Ovary (tissue), 9 donors: ENCODE results near the gene IL23R. TPM values are rescaled to one million over a fixed set of nuclear protein-coding genes. Genes with fewer than 3 reads are reported as not detected.

Experiments used
- DNase-seq, 5 donors: peaks; one replicate each; pipeline ENCODE4 v3.0.0-alpha.2; 2019 to 2020
- H3K27ac ChIP-seq, 2 donors: fragments of 200-600 bp; one replicate each; pipeline versions ENCODE4 v1.5.1 to v1.8.0; 2019 to 2022
- H3K27me3 ChIP-seq: fragments of 200-600 bp; one replicate; pipeline ENCODE4 v1.8.0; 2022
- H3K36me3 ChIP-seq: fragments of 200-600 bp; sonication (generic); one replicate; pipeline ENCODE4 v1.5.1; 2019
- H3K4me1 ChIP-seq: one replicate; pipeline ENCODE4 v1.8.1; 2013; ENCODE audit warnings: mild to moderate bottlenecking, moderate library complexity; ENCODE audit not compliant: insufficient read depth
- H3K4me3 ChIP-seq: fragments of 200-600 bp; sonication (generic); one replicate; pipeline ENCODE4 v1.5.1; 2017
- H3K9me3 ChIP-seq, 2 donors: fragments of 200-600 bp in 1 of 2; sonication (generic) in 1 of 2; one replicate each; pipeline versions ENCODE4 v1.5.1 to v1.8.1; 2013 to 2019; ENCODE audit warnings: mild to moderate bottlenecking in 1 of 2, moderate library complexity in 1 of 2
- EP300 ChIP-seq: sonication (generic); formaldehyde crosslinking; IDR thresholded peaks from one replicate; pipeline ENCODE4 v1.6.1; 2017; ENCODE audit warnings: antibody characterized with exemption
- POLR2A ChIP-seq: fragments of 450-650 bp; IDR thresholded peaks from one replicate; pipeline ENCODE4 v1.6.1; 2017; ENCODE audit warnings: antibody characterized with exemption, mild to moderate bottlenecking, moderate library complexity
- whole genome bisulfite sequencing, 3 donors: extraction: QIAGEN DNeasy Blood & Tissue Kit in 1 of 3; methylation state at CpG; one replicate each; pipeline versions ENCODE4 v1.1.5 to v1.1.7; 2013 to 2017; 5-methylcytosine and 5-hydroxymethylcytosine counted together
- intact Hi-C, 4 donors: fragments of 100-400 bp; cut with DNase I; formaldehyde crosslinking; loops; one replicate each; pipeline versions ENCODE4 v1.11.0 to v1.15.1; 2022 to 2023
- polyA plus RNA-seq, 2 donors: library from polyadenylated mRNA; stranded (reverse); fragments of 200-250 nt in 1 of 2; fragments of 350-450 nt in 1 of 2; fragmentation: Illumina TruSeq in 1 of 2; extraction: RNeasy Lipid Tissue Mini Kit (QIAGEN cat#74804) in 1 of 2; gene quantifications; one replicate each; pipeline ENCODE4 v1.2.3, GENCODE V29; 2013 to 2014
- total RNA-seq, 7 donors: library from RNA; depleted of rRNA in 2 of 7; stranded (reverse); fragments of >200 nt in 2 of 7; fragmentation: NEBNext Ultra II Directional in 3 of 7; extraction: Animal tissue kit (Norgen Biotek cat#: 25700) in 3 of 7; gene quantifications; one replicate each; pipeline versions ENCODE4 v1.1.0 to v1.2.4, GENCODE V29; 2016 to 2023
- TF ChIP-seq, protein P1 (sequence below), 3 donors: fragments of 450-650 bp in 2 of 3; fragments of 200-600 bp in 1 of 3; IDR thresholded peaks; one replicate each; pipeline versions ENCODE4 v1.5.1 to v1.8.0; 2016 to 2022; ENCODE audit warnings: antibody characterized with exemption in 3 of 3, mild to moderate bottlenecking in 1 of 3
- donor health status: DM: no; HTN: no; CAD: no; lungs with moderate emphysema.
- donor health status: DM: no; HTN: no; CAD: no.
- donor health status: Bipolar disorder and iron deficiency.
- donor health status: DM: yes; HTN: yes; CAD: no.
- donor health status: DM: no; HTN: no; CAD: no.
- donor health status: DM: yes; HTN: yes; CAD: no.

Gene IL23R
- total and polyA plus RNA-seq, 9 donors: 0.02 to 0.68 TPM; not detected in 7

DNA sequence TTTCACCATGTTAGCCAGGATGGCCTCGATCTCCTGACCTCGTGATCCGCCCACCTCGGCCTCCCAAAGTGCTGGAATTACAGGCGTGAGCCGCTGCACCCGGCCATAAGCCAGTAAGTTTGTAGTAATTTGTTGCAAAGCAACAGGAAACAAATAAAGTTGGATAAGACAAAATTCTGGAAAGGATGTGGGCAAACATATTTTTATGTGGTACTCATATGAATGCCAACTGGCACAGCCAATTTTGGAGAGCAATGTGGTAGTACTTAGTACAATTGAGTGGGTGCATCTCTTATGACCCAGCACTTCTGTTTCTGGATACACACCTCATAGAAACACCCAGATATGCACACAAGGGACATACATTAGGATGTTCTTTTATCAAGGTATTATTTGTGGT, 133.0 kb downstream of the IL23R start:
- H3K4me1 ChIP-seq: no peaks in the 10 kb centered on the region
- intact Hi-C loops: no loop called here
- 87 to 93% (median 91%) methylated on average over 7 of the region's 7 CpGs for WGBS, 3 donors
- H3K9me3 ChIP-seq: no peaks in the 10 kb centered on the region
- TF ChIP-seq POLR2A: no peak
- TF ChIP-seq, protein P1, sequence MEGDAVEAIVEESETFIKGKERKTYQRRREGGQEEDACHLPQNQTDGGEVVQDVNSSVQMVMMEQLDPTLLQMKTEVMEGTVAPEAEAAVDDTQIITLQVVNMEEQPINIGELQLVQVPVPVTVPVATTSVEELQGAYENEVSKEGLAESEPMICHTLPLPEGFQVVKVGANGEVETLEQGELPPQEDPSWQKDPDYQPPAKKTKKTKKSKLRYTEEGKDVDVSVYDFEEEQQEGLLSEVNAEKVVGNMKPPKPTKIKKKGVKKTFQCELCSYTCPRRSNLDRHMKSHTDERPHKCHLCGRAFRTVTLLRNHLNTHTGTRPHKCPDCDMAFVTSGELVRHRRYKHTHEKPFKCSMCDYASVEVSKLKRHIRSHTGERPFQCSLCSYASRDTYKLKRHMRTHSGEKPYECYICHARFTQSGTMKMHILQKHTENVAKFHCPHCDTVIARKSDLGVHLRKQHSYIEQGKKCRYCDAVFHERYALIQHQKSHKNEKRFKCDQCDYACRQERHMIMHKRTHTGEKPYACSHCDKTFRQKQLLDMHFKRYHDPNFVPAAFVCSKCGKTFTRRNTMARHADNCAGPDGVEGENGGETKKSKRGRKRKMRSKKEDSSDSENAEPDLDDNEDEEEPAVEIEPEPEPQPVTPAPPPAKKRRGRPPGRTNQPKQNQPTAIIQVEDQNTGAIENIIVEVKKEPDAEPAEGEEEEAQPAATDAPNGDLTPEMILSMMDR (IDR thresholded peaks at IDR 0.05): no peak
- H3K4me3 ChIP-seq: no peak overlapping the region
- no peaks in the 10 kb centered on the region for H3K36me3 ChIP-seq
- peaks cover 5% of the 10 kb centered on the region for H3K27me3 ChIP-seq
- DNase-seq: no peak
- H3K27ac ChIP-seq: no peak overlapping the region

DNA sequence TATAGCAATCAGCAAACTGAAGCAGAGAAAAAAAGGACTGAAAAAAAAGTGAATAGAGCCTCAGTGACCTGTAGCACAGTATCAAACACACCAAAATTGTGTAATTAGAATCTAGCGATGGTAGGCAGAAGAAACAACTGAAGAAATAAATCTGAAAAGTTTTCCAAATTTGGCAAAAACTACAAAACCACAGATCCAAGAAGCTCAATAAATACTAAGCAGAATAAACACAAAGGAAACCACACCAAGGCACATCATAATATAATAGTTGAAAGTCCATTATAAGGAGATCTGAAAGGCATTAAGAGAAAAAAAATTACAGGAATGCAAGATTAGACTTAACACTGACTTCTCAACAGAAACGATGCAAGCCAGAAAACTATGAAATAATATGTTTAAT, 134.3 kb downstream of the IL23R start:
- H3K36me3 ChIP-seq: no peaks in the 10 kb centered on the region
- H3K4me1 ChIP-seq: no peaks in the 10 kb centered on the region
- H3K27ac ChIP-seq: no peak overlapping the region
- TF ChIP-seq POLR2A: no peak
- TF ChIP-seq, protein P1 (IDR thresholded peaks at IDR 0.05): no peak
- no peak for TF ChIP-seq EP300
- DNase-seq: no peak
- WGBS, 3 donors: 7 to 8% (median 7%) methylated on average over 2 of the region's 2 CpGs
- H3K27me3 ChIP-seq: peaks cover 5% of the 10 kb centered on the region
- intact Hi-C loops: no loop called here
- H3K4me3 ChIP-seq: no peak overlapping the region
- H3K9me3 ChIP-seq: no peaks in the 10 kb centered on the region

GRCh38 chr1:67304023-67304422, 137.8 kb downstream of the IL23R start:
- peaks cover 5% of the 10 kb centered on the region for H3K27me3 ChIP-seq
- no peaks in the 10 kb centered on the region for H3K36me3 ChIP-seq
- H3K4me3 ChIP-seq: no peak overlapping the region
- no peaks in the 10 kb centered on the region for H3K9me3 ChIP-seq
- 79 to 83% (median 81%) methylated on average over 3 of the region's 3 CpGs for WGBS, 3 donors
- TF ChIP-seq EP300: no peak
- TF ChIP-seq, protein P1 (IDR thresholded peaks at IDR 0.05): no peak
- H3K27ac ChIP-seq: no peak overlapping the region
- DNase-seq: no peak
- peaks cover 5% of the 10 kb centered on the region for H3K4me1 ChIP-seq
- intact Hi-C loops: no loop called here

GRCh38 chr1:67306547-67306946, 140.3 kb downstream of the IL23R start:
- H3K27ac ChIP-seq: no peak overlapping the region
- 90 to 93% (median 93%) methylated on average over 7 of the region's 7 CpGs for WGBS, 3 donors
- TF ChIP-seq, protein P1 (IDR thresholded peaks at IDR 0.05): no peak
- TF ChIP-seq POLR2A: no peak
- TF ChIP-seq EP300: no peak
- H3K9me3 ChIP-seq: no peaks in the 10 kb centered on the region
- peaks cover 5% of the 10 kb centered on the region for H3K4me1 ChIP-seq
- DNase-seq: no peak
- H3K4me3 ChIP-seq: no peak overlapping the region
- H3K27me3 ChIP-seq: no peaks in the 10 kb centered on the region
- intact Hi-C loops: no loop called here
- H3K36me3 ChIP-seq: no peaks in the 10 kb centered on the region
